Vagina (tissue), 2 donors: ENCODE data around the gene MAP3K20. TPM values are rescaled to one million over a fixed set of nuclear protein-coding genes. Genes with fewer than 3 reads are reported as not detected.
"Not testable (repeated sequence)": the region's sequence is repeated elsewhere in the genome, so short reads cannot be mapped to it uniquely, and the experiment has no call there.

Experiments used
- DNase-seq, 2 donors: peaks; one replicate each; pipeline ENCODE4 v3.0.0-alpha.2; 2017; ENCODE audit errors: extremely low spot score in 2 of 2
- H3K27ac ChIP-seq: fragments of 200-600 bp; sonication (generic); one replicate; pipeline ENCODE4 v1.5.1; 2019
- H3K27me3 ChIP-seq: fragments of 200-600 bp; sonication (generic); one replicate; pipeline ENCODE4 v1.5.1; 2019
- H3K36me3 ChIP-seq, 2 donors: fragments of 200-600 bp; sonication (generic); one replicate each; pipeline ENCODE4 v1.5.1; 2017 to 2019
- H3K4me1 ChIP-seq: fragments of 200-600 bp; sonication (generic); one replicate; pipeline ENCODE4 v1.5.1; 2019
- H3K4me3 ChIP-seq, 2 donors: fragments of 200-600 bp; sonication (generic); 1 replicate in 1 of 2; 2 replicates in 1 of 2; pipeline ENCODE4 v1.5.1; 2016 to 2019
- H3K9me3 ChIP-seq: fragments of 200-600 bp; sonication (generic); one replicate; pipeline ENCODE4 v1.5.1; 2019
- CTCF ChIP-seq, 3 experiments: fragments of 450-650 bp in 2 of 3; fragments of 200-600 bp in 1 of 3; sonication (generic) in 1 of 3; IDR thresholded peaks; one replicate each; pipeline ENCODE4 v1.5.1; 2017 to 2019; ENCODE audit warnings: antibody characterized with exemption in 3 of 3, mild to moderate bottlenecking in 2 of 3, moderate library complexity in 2 of 3
- POLR2A ChIP-seq, 2 donors: fragments of 450-650 bp; IDR thresholded peaks; one replicate each; pipeline ENCODE4 v1.6.1; 2017; ENCODE audit warnings: antibody characterized with exemption in 2 of 2, mild to moderate bottlenecking in 2 of 2, moderate library complexity in 2 of 2
- POLR2AphosphoS5 ChIP-seq, 2 donors: sonication (generic); formaldehyde crosslinking; IDR thresholded peaks; one replicate each; pipeline ENCODE4 v1.9.0; 2017; ENCODE audit warnings: antibody characterized with exemption in 2 of 2, mild to moderate bottlenecking in 2 of 2, low read depth in 1 of 2; ENCODE audit not compliant: insufficient read depth in 1 of 2
- intact Hi-C: fragments of 100-400 bp; cut with DNase I; formaldehyde crosslinking; loops from one replicate; pipeline ENCODE4 v1.15.1; 2023
- total RNA-seq: library from RNA; depleted of rRNA; stranded (reverse); fragments of >200 nt; gene quantifications from one replicate; pipeline ENCODE4 v1.2.3, GENCODE V29; 2016

The MAP3K20 gene
- total RNA-seq, 1 donor from 2014 or later, result 59.4 TPM

GRCh38 chr2:173091910-173092309 lies 16.3 kb downstream of the MAP3K20 start:
- DNase-seq, result no peak
- Histone ChIP-seq H3K27ac (peak overlapping the region; percentile 74), H3K9me3 (no peaks in the 10 kb centered on the region), H3K4me1 (peaks cover 45% of the 10 kb centered on the region), H3K27me3 (no peaks in the 10 kb centered on the region), H3K36me3 (peaks cover 0 to 3% of the 10 kb centered on the region in 2 donors), H3K4me3 (no peak overlapping the region)
- TF ChIP-seq POLR2A (IDR thresholded peaks at IDR 0.05), result no peak
- no peak for TF ChIP-seq CTCF (IDR thresholded peaks at IDR 0.05)
- intact Hi-C loops, result no loop called here

GRCh38 chr2:173092844-173093402 lies 17.3 kb downstream of the MAP3K20 start:
- H3K4me1 ChIP-seq, result peaks cover 35% of the 10 kb centered on the region
- H3K27ac ChIP-seq, result peak overlapping the region; percentile 74
- no peaks in the 10 kb centered on the region for H3K9me3 ChIP-seq
- DNase-seq, result no peak
- H3K4me3 ChIP-seq, result no peak overlapping the region
- TF ChIP-seq POLR2A (IDR thresholded peaks at IDR 0.05), result no peak
- intact Hi-C loops, result no loop called here
- peaks cover 0 to 8% of the 10 kb centered on the region in 2 donors for H3K36me3 ChIP-seq
- H3K27me3 ChIP-seq, result no peaks in the 10 kb centered on the region

- Histone ChIP-seq H3K27ac (peak overlapping the region; percentile 74), H3K4me1 (peaks cover 31% of the 10 kb centered on the region)
- H3K36me3 ChIP-seq, H3K4me3 ChIP-seq, H3K27me3 ChIP-seq, DNase-seq, intact Hi-C loops, H3K9me3 ChIP-seq: not testable (repeated sequence)
Observed at GRCh38 chr2:173093617-173094016, 18.0 kb downstream of the MAP3K20 start.

GRCh38 chr2:173094731-173095130 lies 19.1 kb downstream of the MAP3K20 start:
- H3K36me3 ChIP-seq, result peaks cover 0 to 8% of the 10 kb centered on the region in 2 donors
- H3K4me3 ChIP-seq, result no peak overlapping the region
- TF ChIP-seq POLR2AphosphoS5 (IDR thresholded peaks at IDR 0.05; ENCODE audit: insufficient read depth in 1 of 2, low read depth in 1 of 2) (no peak), POLR2A (IDR thresholded peaks at IDR 0.05) (no peak), CTCF (IDR thresholded peaks at IDR 0.05) (no peak)
- no peak overlapping the region for H3K27ac ChIP-seq
- no peaks in the 10 kb centered on the region for H3K9me3 ChIP-seq
- peaks cover 31% of the 10 kb centered on the region for H3K4me1 ChIP-seq
- DNase-seq, result no peak
- intact Hi-C loops, result no loop called here
- H3K27me3 ChIP-seq, result no peaks in the 10 kb centered on the region

- H3K4me3 ChIP-seq, result no peak overlapping the region
- H3K4me1 ChIP-seq, result peaks cover 25% of the 10 kb centered on the region
- H3K27ac ChIP-seq, result no peak overlapping the region
- H3K9me3 ChIP-seq, result no peaks in the 10 kb centered on the region
- intact Hi-C loops, result no loop called here
- peaks cover 0 to 8% of the 10 kb centered on the region in 2 donors for H3K36me3 ChIP-seq
- no peaks in the 10 kb centered on the region for H3K27me3 ChIP-seq
- no peak for DNase-seq
- TF ChIP-seq POLR2AphosphoS5 (IDR thresholded peaks at IDR 0.05; ENCODE audit: insufficient read depth in 1 of 2, low read depth in 1 of 2) (no peak), POLR2A (IDR thresholded peaks at IDR 0.05) (no peak), CTCF (IDR thresholded peaks at IDR 0.05) (no peak)
Observed at GRCh38 chr2:173095356-173095755, 19.7 kb downstream of the MAP3K20 start.

GRCh38 chr2:173099271-173099670 lies 23.6 kb downstream of the MAP3K20 start:
- no peak overlapping the region for H3K4me3 ChIP-seq
- peaks cover 14% of the 10 kb centered on the region for H3K4me1 ChIP-seq
- no peak for DNase-seq
- intact Hi-C loops, result no loop called here
- H3K27ac ChIP-seq, result no peak overlapping the region
- TF ChIP-seq CTCF (IDR thresholded peaks at IDR 0.05) (no peak), POLR2A (IDR thresholded peaks at IDR 0.05) (no peak), POLR2AphosphoS5 (IDR thresholded peaks at IDR 0.05; ENCODE audit: insufficient read depth in 1 of 2, low read depth in 1 of 2) (no peak)
- H3K9me3 ChIP-seq, result no peaks in the 10 kb centered on the region
- H3K27me3 ChIP-seq, result no peaks in the 10 kb centered on the region
- H3K36me3 ChIP-seq, result peaks cover 0 to 8% of the 10 kb centered on the region in 2 donors
